CD8-positive, alpha-beta memory T cell (primary cell): Measurements from ENCODE around the gene ENO1. TPM values are rescaled to one million over a fixed set of nuclear protein-coding genes. Genes with fewer than 3 reads are reported as not detected.

ENCODE experiments used
- CTCF ChIA-PET: fragments of 350-600 bp; sonication (Branson Sonifier 250); formaldehyde crosslinking; loops from one replicate; lab custom pipeline; 2021; ENCODE audit warnings: antibody characterized with exemption; lab: Charles Lee
- POLR2A ChIA-PET: fragments of 350-600 bp; sonication (Branson Sonifier 250); formaldehyde crosslinking; loops from one replicate; lab custom pipeline; 2021; ENCODE audit warnings: antibody characterized with exemption; lab: Charles Lee
- DNase-seq, 5 donors: peaks; one replicate each; pipeline versions ENCODE4 v3.0.0 to v3.0.0-alpha.2; 2020 to 2022; ENCODE audit warnings: mixed read lengths in 1 of 5
- H3K27ac ChIP-seq: one replicate; pipeline ENCODE4 v1.7.0; 2013; ENCODE audit warnings: low read depth, mild to moderate bottlenecking, low read length, moderate library complexity
- H3K27me3 ChIP-seq: 2 replicates; pipeline ENCODE4 v1.7.0; 2013; ENCODE audit warnings: low read length, mild to moderate bottlenecking; ENCODE audit not compliant: insufficient read depth, poor library complexity, severe bottlenecking
- H3K36me3 ChIP-seq: 2 replicates; pipeline ENCODE4 v1.7.0; 2013; ENCODE audit warnings: mild to moderate bottlenecking, low read length, moderate library complexity; ENCODE audit not compliant: insufficient read depth
- H3K4me1 ChIP-seq: 2 replicates; pipeline ENCODE4 v1.7.0; 2013; ENCODE audit warnings: mild to moderate bottlenecking, low read length, moderate library complexity; ENCODE audit not compliant: insufficient read depth
- H3K4me3 ChIP-seq: 2 replicates; pipeline ENCODE4 v1.7.0; 2013; ENCODE audit warnings: mild to moderate bottlenecking, low read length
- H3K9me3 ChIP-seq: 2 replicates; pipeline ENCODE4 v1.7.0; 2013; ENCODE audit warnings: mild to moderate bottlenecking, low read length
- H3K27ac Mint-ChIP-seq, 8 donors: one replicate each; pipeline ENCODE4 v1.8.0; 2020 to 2021; ENCODE audit warnings: mixed read lengths in 8 of 8, mild to moderate bottlenecking in 6 of 8, inconsistent platforms in 3 of 8, moderate library complexity in 3 of 8
- H3K27me3 Mint-ChIP-seq, 2 donors: one replicate each; pipeline ENCODE4 v1.8.0; 2020 to 2021; ENCODE audit warnings: mixed read lengths in 2 of 2, mild to moderate bottlenecking in 1 of 2, moderate library complexity in 1 of 2
- H3K36me3 Mint-ChIP-seq, 3 donors: one replicate each; pipeline ENCODE4 v1.8.0; 2020 to 2021; ENCODE audit warnings: mixed read lengths in 3 of 3, inconsistent platforms in 1 of 3, mild to moderate bottlenecking in 1 of 3
- H3K4me1 Mint-ChIP-seq, 3 donors: one replicate each; pipeline ENCODE4 v1.8.0; 2020 to 2021; ENCODE audit warnings: mixed read lengths in 3 of 3, inconsistent platforms in 1 of 3, mild to moderate bottlenecking in 1 of 3
- H3K4me3 Mint-ChIP-seq, 7 donors: one replicate each; pipeline ENCODE4 v1.8.0; 2020 to 2021; ENCODE audit warnings: mixed read lengths in 7 of 7, mild to moderate bottlenecking in 6 of 7, moderate library complexity in 4 of 7, inconsistent platforms in 2 of 7
- H3K9me3 Mint-ChIP-seq, 5 donors: one replicate each; pipeline ENCODE4 v1.8.0; 2020 to 2022; ENCODE audit warnings: mixed read lengths in 5 of 5, mild to moderate bottlenecking in 3 of 5, moderate library complexity in 2 of 5, inconsistent platforms in 1 of 5
- polyA plus RNA-seq: library from polyadenylated mRNA; unstranded; fragments of 300-500 nt; fragmentation: Illumina TruSeq; gene quantifications from one replicate; pipeline ENCODE4 v1.2.3, GENCODE V29; 2021
- total RNA-seq, 2 experiments: library from RNA; stranded (reverse); gene quantifications; one replicate each; pipeline ENCODE4 v1.2.3, GENCODE V29; 2021

ENO1 gene
- total and polyA plus RNA-seq, 3 experiments from 2014 or later = 1,061 to 3,136 (median 3,105) TPM

DNA sequence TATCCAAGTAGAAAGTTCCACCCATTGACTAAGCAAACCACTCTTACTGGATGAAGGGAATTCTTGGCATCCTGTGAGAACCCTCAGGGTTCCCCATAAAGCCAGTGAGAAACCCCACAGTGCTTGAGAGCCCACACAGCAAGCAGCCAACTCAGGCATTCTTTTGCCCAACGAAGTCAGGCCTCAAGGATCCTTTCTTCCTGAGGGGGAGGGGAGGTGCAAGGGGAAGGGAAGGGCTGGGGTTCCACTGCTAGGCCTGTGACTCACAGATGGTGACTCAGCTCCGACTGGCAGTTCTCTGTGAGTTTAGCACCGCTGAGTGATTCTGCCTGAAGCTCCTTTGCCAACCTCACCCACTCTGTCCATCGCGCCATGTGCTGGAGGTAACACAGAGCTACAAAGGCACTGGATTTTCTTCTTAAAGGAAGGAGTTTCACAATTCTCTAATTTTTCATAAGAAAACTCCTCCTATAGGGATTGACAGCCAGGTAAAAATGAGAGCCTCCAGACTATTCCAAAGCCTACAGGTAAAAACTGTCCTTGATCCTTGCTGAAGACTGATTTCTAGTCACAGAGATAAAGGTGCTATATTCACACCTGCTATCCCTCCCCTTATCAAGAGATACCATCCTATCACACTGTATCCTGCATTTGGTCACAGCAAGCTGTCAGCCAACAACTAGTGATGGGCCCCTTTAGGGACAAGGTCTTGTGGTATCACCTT, 4.8 kb downstream of the ENO1 start:
- Mint-ChIP-seq H3K27ac (peak overlapping the region; percentile 32 to 96 (median 81)), H3K4me1 (peaks cover 52 to 80% (median 65%) of the 10 kb centered on the region in 3 donors), H3K4me3 (peak overlapping the region; percentile 23 to 70 (median 50)), H3K27me3 (peaks cover 0 to 2% of the 10 kb centered on the region in 2 donors), H3K36me3 (peaks cover 4 to 84% (median 20%) of the 10 kb centered on the region in 3 donors), H3K9me3 (peaks cover 0 to 2% (median 0%) of the 10 kb centered on the region in 5 donors)
- DNase-seq = peak in 4 of 5 donors; percentile 25 to 81 (median 55)
- Histone ChIP-seq H3K9me3 (no peaks in the 10 kb centered on the region), H3K4me3 (peak overlapping the region; percentile 8), H3K4me1 (peaks cover 62% of the 10 kb centered on the region), H3K27me3 (no peaks in the 10 kb centered on the region), H3K27ac (peak overlapping the region; percentile 89), H3K36me3 (peaks cover 66% of the 10 kb centered on the region)
- ChIA-PET CTCF (interaction anchor here (0.9 to 2.5 kb wide), 4 partner anchors 8 to 25 kb away, joined by 3 to 17 read pairs (median 5); no protein-coding TSS in a partner anchor), POLR2A (no interaction called here)

DNA sequence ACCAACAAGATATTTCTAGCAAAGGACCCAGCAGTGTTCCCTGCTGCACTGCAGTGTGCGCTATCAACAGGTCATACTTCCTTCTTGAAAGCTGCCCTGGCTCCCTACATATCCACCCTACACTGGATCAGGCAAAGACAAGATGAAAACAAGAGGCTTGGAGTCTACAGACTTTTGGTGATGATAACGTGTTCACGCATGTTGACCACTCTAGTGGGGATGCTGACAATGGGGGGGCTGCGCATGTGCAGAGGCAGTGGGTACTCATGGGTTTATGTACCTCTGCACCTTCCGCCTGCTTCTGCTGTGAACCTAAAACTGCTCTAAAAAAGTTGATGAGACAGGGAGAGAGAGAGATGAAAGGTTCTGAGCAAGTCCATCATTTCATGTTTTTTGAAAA, 5.5 kb downstream of the ENO1 start:
- Histone ChIP-seq H3K27me3 (no peaks in the 10 kb centered on the region), H3K4me3 (no peak overlapping the region), H3K27ac (peak overlapping the region; percentile 89), H3K4me1 (peaks cover 62% of the 10 kb centered on the region), H3K36me3 (peaks cover 70% of the 10 kb centered on the region), H3K9me3 (no peaks in the 10 kb centered on the region)
- Mint-ChIP-seq H3K27ac (peak overlapping the region; percentile 32 to 96 (median 81)), H3K4me3 (peak overlapping the region in 5 of 7 donors; percentile 26 to 66 (median 50)), H3K36me3 (peaks cover 4 to 85% (median 21%) of the 10 kb centered on the region in 3 donors), H3K4me1 (peaks cover 52 to 83% (median 65%) of the 10 kb centered on the region in 3 donors), H3K27me3 (no peaks in the 10 kb centered on the region), H3K9me3 (peaks cover 0 to 2% (median 0%) of the 10 kb centered on the region in 5 donors)
- ChIA-PET CTCF (interaction anchor here (0.8 to 2.5 kb wide), 4 partner anchors 10 to 24 kb away, joined by 3 to 17 read pairs (median 5); no protein-coding TSS in a partner anchor), POLR2A (no interaction called here)
- no peak for DNase-seq

DNA sequence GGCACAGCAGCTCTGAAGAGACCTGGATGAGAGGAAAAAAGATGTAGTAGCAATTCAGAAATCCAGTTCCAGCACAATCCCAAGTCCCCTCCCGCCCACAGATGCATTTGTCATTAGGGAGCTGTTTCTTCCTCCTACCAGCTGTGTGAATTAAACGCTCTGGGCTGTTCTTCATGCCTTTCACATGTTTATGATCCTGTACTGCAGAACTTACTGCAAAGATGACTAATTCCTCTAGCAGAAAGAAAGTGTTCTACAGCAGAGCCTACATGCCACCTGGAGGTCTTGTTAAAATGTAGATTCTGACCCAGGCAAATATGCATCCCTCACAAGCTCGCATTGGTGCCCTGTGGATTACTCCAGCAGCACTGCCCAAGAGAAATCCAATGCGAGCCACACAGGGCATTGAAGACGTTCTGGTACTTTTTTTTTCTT, 6.5 kb downstream of the ENO1 start:
- peaks cover 4 to 89% (median 24%) of the 10 kb centered on the region in 3 donors for H3K36me3 Mint-ChIP-seq
- no peaks in the 10 kb centered on the region for H3K27me3 Mint-ChIP-seq
- H3K27ac Mint-ChIP-seq = peak overlapping the region in 6 of 8 donors; percentile 35 to 93 (median 46)
- DNase-seq = no peak
- peaks cover 80% of the 10 kb centered on the region for H3K36me3 ChIP-seq
- ChIA-PET CTCF (interaction anchor here (1.1 kb wide), 2 partner anchors 10 to 133 kb away, joined by 3 to 4 read pairs; no protein-coding TSS in a partner anchor), POLR2A (interaction anchor here (0.6 kb wide), 1 partner anchor 8 kb away, joined by 3 read pairs; no protein-coding TSS in a partner anchor)
- H3K4me3 ChIP-seq = no peak overlapping the region
- peaks cover 0 to 2% (median 0%) of the 10 kb centered on the region in 5 donors for H3K9me3 Mint-ChIP-seq
- H3K27ac ChIP-seq = no peak overlapping the region
- peaks cover 51 to 78% (median 69%) of the 10 kb centered on the region in 3 donors for H3K4me1 Mint-ChIP-seq
- H3K4me3 Mint-ChIP-seq = no peak overlapping the region
- H3K27me3 ChIP-seq = no peaks in the 10 kb centered on the region
- no peaks in the 10 kb centered on the region for H3K9me3 ChIP-seq
- peaks cover 58% of the 10 kb centered on the region for H3K4me1 ChIP-seq

DNA sequence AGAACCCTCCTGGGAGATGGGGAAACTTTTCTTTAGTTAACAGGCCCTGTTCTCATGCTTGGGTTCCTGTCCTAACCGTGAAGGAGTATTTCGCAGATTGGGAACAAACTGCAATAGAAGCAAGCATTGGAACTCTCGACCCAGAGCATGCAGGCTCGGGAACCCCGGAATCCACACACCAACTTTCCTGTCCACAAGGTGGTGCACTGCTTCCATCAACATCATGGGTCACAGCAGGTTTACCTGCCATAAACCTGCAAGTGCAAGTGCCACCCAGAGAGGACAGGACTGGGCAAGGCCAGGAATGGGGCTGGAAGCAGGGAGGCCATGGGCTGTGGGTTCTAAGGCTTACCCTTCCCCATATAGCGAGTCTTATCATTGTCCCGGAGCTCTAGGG, 6.9 kb downstream of the ENO1 start:
- H3K4me3 ChIP-seq = no peak overlapping the region
- H3K9me3 ChIP-seq = no peaks in the 10 kb centered on the region
- peaks cover 54% of the 10 kb centered on the region for H3K4me1 ChIP-seq
- H3K36me3 ChIP-seq = peaks cover 85% of the 10 kb centered on the region
- Mint-ChIP-seq H3K4me3 (no peak overlapping the region), H3K36me3 (peaks cover 4 to 92% (median 26%) of the 10 kb centered on the region in 3 donors), H3K9me3 (peaks cover 0 to 2% (median 0%) of the 10 kb centered on the region in 5 donors), H3K4me1 (peaks cover 51 to 74% (median 70%) of the 10 kb centered on the region in 3 donors), H3K27me3 (no peaks in the 10 kb centered on the region), H3K27ac (peak overlapping the region in 5 of 8 donors; percentile 31 to 93 (median 46))
- H3K27me3 ChIP-seq = no peaks in the 10 kb centered on the region
- H3K27ac ChIP-seq = no peak overlapping the region
- DNase-seq = no peak
- POLR2A ChIA-PET = no interaction called here
- CTCF ChIA-PET = interaction anchor here (1.1 kb wide), 2 partner anchors 10 to 133 kb away, joined by 3 to 4 read pairs; no protein-coding TSS in a partner anchor

DNA sequence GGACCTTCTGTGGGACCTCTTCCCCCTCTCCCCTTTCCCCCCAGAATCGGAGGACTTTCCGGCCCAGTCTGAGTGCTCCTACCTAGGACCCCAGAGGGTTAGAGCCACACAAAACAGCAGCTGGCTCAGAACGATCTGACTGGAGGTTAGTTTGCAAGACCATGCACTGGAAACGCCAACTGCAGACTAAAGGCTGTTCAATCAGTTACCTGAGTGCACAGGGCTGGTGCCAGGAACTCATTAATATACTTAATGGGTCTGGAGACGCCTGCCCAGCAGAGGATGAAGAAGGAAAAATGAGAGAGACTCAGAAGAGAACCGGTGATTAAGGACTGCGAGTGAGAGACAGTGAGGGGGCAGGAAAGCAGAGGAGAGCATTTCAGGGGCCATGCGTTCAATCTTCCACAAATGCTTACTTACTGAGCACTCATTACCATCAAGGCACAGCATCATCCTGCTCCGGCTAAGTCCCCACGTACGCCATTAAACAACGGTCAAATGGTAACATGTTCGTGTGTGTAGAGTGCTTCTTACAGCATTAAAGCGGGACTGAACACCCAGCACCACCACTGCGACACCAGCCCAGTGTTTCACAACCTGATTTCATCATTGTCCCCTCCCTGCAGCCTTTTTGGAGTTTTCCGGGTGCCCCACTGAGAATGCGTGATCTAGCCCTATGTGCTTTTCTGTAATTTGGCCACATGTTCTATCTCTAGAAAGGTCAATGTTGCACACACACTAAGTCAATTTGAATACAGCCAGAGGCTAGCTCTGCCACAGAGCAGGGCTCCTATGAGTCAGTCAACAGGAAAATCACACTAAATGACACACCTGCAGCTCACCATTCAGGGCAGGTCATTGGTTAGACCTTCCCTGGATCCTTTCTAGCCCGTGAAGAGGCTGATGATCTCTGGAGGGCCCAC, 7.6 kb downstream of the ENO1 start:
- ChIA-PET POLR2A (no interaction called here), CTCF (interaction anchor here (1.1 kb wide), 1 partner anchor 9 kb away, joined by 4 read pairs; no protein-coding TSS in a partner anchor)
- Histone ChIP-seq H3K27ac (no peak overlapping the region), H3K36me3 (peaks cover 88% of the 10 kb centered on the region), H3K4me1 (peaks cover 48% of the 10 kb centered on the region), H3K9me3 (no peaks in the 10 kb centered on the region), H3K4me3 (no peak overlapping the region), H3K27me3 (no peaks in the 10 kb centered on the region)
- Mint-ChIP-seq H3K27me3 (no peaks in the 10 kb centered on the region), H3K27ac (peak overlapping the region in 6 of 8 donors; percentile 31 to 93 (median 68)), H3K4me3 (no peak overlapping the region), H3K9me3 (no peaks in the 10 kb centered on the region), H3K4me1 (peaks cover 44 to 68% (median 64%) of the 10 kb centered on the region in 3 donors), H3K36me3 (peaks cover 4 to 91% (median 30%) of the 10 kb centered on the region in 3 donors)
- DNase-seq = no peak

DNA sequence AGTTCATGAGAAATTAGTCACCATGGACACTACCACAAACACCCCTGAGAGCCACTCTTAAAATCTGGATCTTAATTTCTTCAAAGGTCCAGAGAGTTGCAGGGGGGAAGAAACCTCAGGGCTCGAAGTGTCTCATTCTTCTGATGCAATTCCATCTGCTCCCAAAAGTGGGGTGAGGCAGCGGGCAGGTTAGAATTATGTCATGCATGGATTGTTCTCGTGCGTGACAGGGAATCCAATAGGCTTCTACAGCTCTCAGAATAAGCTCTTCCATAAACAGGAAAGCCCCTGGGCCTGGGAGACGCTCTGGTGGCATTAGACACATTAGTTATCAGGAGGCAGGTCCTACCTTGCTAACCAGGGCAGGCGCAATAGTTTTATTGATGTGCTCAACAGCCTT, 8.4 kb downstream of the ENO1 start:
- no peak overlapping the region for H3K4me3 Mint-ChIP-seq
- H3K4me1 ChIP-seq = peaks cover 40% of the 10 kb centered on the region
- POLR2A ChIA-PET = no interaction called here
- peaks cover 88% of the 10 kb centered on the region for H3K36me3 ChIP-seq
- CTCF ChIA-PET = interaction anchor here (1.1 kb wide), 1 partner anchor 11 kb away, joined by 5 read pairs; no protein-coding TSS in a partner anchor
- peaks cover 36 to 60% (median 56%) of the 10 kb centered on the region in 3 donors for H3K4me1 Mint-ChIP-seq
- H3K27ac Mint-ChIP-seq = peak overlapping the region in 2 of 8 donors; percentile 37 to 70
- H3K9me3 ChIP-seq = no peaks in the 10 kb centered on the region
- no peak for DNase-seq
- H3K27me3 Mint-ChIP-seq = no peaks in the 10 kb centered on the region
- no peak overlapping the region for H3K27ac ChIP-seq
- H3K27me3 ChIP-seq = no peaks in the 10 kb centered on the region
- H3K4me3 ChIP-seq = no peak overlapping the region
- H3K9me3 Mint-ChIP-seq = no peaks in the 10 kb centered on the region
- H3K36me3 Mint-ChIP-seq = peaks cover 4 to 91% (median 28%) of the 10 kb centered on the region in 3 donors

DNA sequence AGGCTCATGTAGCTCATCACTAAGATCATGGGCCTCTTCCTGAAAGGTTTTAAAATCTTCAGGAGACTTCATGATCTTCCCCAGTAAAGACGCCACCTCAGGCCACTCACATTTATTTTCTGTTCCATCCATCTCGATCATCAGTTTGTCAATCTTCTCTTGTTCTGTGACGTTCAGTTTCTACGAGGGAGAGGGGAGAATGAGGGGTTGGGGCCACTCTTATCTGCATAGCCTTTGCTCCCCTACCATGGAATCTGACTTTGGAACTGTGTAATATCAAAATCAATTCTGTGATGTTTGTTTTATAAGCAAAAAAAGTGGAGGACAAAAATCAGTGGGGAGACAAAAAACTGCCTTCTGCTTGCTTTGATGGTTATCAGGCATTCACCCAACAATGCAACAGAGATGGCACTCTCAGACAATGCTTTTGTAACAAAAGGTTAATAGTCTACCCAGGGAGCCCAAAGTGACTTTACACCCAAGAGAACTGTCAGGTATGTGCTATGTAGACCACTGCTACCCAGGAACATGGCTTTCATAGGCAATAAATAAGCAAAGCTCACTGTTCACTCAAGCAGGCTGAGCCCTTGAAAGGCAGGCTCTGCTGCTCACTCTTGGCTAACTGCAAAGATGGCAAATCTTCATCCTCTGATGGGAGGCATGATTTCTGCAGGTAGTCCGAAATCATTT, 10.5 kb downstream of the ENO1 start:
- ChIA-PET CTCF (interaction anchor here (1.2 to 3.0 kb wide), 3 partner anchors 9 to 19 kb away, joined by 3 to 13 read pairs (median 9); partner anchors contain the start of gene ENO1), POLR2A (interaction anchor here (1.9 kb wide), 1 partner anchor 10 kb away, joined by 6 read pairs; the partner anchor contains the start of gene ENO1)
- peaks cover 20% of the 10 kb centered on the region for H3K4me1 ChIP-seq
- H3K27me3 ChIP-seq = no peaks in the 10 kb centered on the region
- Mint-ChIP-seq H3K36me3 (peaks cover 7 to 94% (median 26%) of the 10 kb centered on the region in 3 donors), H3K27ac (peak overlapping the region in 3 of 8 donors; percentile 30 to 81 (median 76)), H3K4me3 (no peak overlapping the region), H3K27me3 (no peaks in the 10 kb centered on the region), H3K4me1 (peaks cover 18 to 41% (median 38%) of the 10 kb centered on the region in 3 donors), H3K9me3 (no peaks in the 10 kb centered on the region)
- no peak overlapping the region for H3K4me3 ChIP-seq
- H3K36me3 ChIP-seq = peaks cover 90% of the 10 kb centered on the region
- H3K27ac ChIP-seq = no peak overlapping the region
- H3K9me3 ChIP-seq = no peaks in the 10 kb centered on the region
- no peak for DNase-seq
